GM21367 (cell line): ENCODE results near the gene GJD4.

Experiments used
- ATAC-seq: cut with Tn5 transposase; IDR thresholded peaks from one replicate; pipeline ENCODE4 v1.9.1; 2021; ENCODE audit not compliant: unreplicated experiment

Gene GJD4

DNA sequence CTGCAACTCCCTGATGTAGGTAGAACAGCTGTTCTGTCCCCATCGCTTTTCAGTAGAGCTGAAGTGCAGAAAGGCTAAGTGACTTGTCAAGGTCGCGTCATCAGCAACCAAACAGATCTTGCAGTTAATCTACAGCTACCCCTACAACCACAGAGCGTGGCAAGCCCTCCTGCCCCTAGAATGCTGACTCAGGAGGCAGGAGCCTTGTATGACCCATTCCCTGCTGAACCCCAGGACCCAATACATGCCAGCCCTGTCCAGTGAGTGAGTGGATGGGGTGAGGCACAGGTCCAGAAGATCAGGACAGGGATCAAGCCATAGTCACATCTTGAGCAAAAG is 26.6 kb upstream of the GJD4 start:
- ATAC-seq, result no peak

DNA sequence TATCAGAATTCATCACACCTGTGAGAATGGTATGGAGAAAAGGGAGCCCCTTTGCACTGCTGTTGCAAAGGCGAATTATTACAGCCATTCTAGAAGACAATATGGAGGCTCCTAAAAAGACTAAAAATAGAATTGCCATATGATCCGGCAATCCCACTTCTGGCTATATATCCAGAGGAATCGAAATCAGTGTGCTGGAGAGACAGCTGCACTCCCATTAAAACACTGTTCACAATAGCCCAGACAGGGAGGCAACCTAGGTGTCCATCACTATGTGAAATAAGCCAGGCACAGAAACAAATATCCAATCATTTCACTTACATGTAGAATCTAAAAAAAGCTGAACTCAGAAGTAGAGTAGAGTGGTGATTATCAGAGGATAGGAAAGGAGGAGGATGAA is 26.0 kb upstream of the GJD4 start:
- ATAC-seq, result no peak

DNA sequence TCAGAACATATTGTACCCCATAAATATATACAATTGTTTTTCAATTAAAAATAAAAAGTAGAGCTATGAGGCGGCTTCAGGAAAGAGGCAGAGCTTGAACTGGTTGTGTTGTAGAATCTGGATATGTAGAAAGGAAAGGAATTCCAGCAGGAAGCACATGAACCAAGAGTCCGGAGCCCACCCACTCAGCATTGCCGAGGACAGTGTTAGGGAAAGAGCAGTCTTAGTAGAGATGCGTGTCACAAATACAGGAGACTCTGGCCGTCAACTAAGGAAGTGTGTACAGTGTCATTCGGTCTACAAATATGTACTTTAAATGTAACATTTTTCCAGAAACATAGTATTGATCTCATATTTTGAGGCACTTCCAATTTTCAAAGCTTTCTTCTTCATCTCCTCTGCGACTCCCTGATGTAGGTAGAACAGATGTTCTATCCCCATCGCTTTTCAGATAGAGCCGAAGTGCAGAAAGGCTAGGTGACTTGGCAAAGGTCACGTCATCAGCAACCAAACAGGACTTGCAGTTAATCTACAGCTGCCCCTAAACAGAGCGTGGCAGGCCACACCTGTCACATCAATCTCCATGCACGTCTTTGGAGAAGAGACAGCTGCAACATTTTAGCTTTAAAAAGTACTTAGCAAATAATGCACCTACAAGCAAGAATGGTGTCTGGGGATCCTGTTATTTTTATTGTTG is 25.3 kb upstream of the GJD4 start:
- no peak for ATAC-seq

DNA sequence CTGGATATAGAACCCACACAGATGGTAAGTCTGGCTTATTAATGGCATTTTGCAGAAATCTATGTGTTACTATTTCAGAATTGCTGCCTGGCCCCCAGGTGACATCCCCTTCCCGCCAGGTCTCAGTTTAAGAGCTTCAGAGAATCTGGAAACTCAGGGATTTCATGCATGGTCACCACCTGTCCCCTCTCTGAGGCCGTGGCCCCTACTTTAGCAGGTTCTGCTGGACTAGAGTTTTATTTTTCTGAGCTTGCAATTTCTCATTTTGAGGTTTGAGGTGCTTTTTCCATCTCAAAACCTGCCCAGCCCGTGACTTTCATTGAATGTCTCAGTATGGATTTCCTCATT is 24.7 kb upstream of the GJD4 start:
- no peak for ATAC-seq

DNA sequence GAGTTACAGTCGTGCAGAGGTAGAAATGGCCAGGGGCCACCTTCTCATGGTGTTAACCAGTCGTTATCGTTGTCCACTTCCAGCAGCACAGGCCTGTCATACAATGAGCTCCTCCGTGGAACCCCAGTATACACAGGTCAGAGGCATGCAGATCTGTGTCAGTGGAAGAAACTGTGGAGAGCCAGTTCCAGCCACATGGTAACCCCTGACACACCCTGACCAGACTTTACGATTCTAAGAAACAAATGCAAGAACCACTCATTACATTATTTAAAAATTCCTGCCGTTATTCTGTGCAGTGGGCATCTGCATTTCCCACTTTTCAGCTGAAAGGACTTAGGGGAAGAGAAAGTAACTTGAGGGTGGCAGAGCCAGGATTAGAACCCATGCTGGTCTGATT is 23.5 kb upstream of the GJD4 start:
- no peak for ATAC-seq

DNA sequence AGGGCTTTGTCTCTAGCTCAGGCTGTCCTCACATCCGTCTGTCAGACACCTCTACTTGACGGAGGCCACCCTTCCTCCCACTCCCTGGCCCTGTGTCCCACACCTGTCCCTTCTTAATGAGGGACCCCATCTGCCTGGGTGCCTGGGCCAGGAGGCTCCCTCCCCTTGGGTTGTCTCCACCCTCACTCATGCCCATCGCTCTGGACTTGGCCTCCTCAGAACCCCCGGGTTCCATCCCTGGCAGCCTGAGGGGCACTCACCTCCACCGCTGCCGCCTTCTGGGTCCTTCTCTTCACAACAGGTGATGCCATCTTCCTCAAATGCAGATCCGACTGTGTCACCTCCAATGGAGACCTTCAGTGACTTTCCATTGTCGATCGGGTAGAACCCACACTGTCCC is 20.2 kb upstream of the GJD4 start:
- ATAC-seq, result no peak

DNA sequence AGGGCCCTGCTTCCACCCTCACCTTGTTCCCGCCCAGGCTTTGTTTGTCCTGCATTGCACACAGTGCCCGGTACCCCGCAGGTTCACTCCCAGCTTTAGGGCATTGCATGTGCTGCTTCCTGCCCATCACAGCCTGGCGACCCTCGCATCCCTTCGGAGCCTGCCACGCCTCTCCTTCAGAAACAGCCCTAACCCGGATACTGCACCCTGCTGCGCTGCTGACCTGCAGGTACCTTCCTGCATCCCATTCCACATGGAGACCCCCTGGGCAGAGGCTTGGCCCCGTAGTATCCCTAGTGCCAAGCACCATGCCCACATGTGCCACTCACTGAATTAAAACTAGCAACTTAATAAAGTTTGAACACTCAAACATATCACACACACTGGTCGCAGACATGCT is 19.8 kb upstream of the GJD4 start:
- no peak for ATAC-seq

DNA sequence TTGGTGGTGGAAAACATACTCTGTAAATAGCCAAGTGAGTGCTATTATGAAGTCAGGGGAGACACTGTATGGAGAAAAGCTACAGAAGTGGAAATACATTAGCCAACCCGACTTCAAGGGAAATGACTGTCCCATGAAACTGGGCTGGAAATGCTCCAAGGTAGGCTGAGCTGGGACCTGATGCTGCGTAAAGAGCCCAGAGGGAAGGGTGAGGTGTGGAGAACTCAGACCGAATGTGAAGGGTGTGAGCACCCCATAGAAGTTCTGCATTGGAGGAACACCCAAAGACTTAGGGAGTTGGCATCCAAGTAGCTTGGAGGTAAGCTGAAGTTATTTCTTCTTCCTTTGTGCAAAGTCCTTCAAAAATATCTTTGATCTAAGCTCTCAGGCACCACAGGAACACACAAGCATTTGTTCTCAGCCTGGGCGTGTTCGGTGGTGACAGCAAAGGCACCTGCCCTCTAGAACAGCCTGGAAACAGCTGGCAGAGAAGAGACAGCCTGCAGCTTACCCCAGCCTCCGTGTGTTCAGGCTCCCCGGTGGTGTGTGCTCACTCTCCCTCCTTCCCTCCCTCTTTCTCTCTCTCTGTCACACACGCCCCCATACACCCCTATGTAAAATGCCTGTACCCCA is 19.1 kb upstream of the GJD4 start:
- no peak for ATAC-seq

DNA sequence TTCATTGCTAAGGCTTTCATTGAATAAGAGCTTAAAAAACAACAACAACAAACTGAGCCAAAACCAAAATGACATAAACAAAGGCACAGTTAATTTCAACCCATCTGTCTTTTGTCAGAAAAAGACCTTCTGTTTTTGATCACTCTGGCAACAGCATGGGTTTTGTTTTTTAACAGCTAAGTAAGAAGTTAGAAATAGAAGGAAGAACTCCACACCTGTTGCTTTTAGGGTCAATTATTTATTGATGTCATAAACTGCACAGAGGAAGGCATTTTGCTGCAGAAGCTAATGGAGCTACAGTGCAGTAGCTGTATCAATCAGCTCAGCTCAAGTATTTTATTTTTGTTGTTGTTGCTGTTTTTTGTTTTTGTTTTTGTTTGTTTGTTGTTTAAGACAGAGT is 16.3 kb upstream of the GJD4 start:
- ATAC-seq, result no peak

DNA sequence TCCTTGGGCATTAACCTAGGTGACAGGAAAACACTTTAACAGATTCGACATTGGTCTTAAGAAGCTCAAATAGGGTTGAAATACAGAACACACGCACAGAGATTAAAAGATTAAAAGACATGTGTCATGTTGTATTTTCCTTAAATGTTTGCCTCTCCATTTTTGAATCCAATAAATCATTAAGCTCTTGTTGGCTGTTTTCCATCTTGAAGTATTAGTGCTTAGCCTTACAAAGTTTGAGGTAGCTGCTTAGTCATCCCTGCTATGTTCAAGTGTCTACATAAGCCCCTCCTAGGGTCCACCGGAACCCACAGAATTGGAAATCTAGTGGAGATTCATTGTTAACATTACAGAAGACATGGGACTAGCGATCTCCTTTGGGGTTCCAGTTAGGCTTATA is 12.7 kb upstream of the GJD4 start:
- ATAC-seq, result no peak

DNA sequence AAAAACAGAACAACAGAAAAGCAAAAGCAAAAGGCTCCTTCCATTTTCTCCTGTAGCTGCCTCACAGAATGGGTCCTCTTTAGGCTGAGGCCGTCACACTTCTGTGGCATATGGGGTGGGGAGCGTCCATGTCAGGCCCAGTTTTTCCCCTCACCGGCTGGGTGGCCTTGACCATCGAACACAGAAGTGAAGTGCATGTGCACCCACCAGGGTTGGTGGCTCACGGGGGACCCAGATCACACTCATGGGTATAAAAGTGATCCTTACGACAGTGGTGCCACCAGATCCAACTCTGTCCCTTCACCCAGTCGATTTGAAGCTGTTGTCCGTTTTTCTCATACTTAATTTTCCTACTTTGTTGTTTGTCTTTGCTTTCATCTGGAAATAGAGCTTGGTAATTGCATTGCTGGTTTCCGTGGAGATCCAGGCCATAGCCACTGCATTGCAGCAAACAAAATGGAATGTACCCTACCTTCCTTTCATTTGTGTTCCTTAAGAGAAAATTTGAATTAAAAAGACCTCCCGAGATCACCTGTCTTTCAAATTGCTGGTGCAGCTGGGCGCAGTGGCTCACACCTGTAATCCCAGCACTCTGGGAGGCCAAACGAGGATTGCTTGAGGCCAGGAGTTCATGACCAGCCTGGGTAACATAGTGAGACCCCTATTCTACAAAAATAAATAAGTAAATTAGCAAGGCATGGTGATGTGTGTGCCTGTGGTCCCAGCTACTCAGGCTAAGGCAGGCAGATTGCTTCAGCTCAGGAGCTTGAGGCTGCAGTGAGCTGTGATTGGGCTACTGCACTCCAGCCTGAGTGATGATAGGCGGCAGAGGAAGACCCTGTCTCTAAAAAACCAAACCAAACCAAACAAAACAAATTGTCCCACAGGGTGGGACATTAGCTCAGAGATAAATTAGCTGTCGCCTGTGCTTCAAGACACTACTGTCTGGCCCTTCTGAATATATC is 10.7 kb upstream of the GJD4 start:
- ATAC-seq, result no peak

DNA sequence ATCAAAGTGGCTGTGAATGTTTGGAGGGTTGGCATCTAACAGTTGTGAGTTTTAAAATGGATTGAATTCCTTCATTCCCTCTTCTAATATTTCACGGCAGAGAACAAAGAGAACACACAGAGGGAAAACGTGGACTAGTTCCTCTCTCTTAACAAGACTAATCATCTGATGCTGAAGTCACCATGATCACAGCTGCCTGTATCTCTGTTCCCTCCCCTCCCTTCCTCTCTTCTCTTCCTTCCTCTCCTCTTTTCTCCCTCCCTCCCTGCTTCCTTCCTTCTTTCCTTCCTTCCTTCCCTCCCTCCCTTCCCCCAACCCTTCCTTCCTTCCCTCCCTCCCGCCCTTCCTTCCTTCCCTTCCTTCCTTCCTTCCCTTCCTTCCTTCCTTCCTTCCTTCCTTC is 10.0 kb upstream of the GJD4 start:
- ATAC-seq, result no peak

DNA sequence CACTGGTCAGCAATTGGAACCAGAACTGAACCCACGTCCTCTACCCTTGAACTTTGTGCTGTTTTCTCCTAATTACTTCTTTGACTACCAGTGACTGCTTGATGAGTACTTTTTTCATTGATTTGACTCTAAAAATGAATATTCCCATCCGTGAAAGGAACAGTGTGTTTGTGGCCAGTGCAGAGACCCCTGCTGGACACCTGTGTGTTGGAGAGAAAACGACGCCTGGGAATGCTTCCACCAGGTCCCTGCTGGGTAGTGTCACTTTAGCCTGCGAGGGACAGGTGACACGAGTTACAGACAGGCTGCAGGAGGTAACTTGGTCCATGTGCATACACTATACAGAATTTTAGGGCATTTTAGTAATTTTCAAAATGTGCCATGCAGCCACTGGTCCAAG is 6.8 kb upstream of the GJD4 start:
- ATAC-seq, result no peak

DNA sequence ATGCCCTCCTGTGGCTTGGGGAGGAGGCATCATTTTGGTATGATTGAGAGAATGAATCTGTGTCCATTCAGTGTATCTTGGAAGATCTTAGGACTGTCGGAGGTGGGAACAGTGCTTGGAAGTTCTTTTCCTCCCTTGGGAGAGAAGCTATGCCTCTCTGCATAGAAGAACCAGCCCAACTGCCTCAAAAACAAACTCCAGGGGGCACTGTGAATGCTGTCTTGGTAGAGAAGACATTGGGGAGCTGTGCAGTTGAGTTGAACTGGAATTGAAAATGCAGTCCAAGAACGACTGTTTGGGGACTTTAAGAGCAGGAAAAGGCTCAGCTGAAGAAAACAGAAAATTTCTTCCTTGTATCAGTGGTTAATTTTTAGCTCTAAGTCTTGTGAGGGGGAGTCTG is 4.9 kb upstream of the GJD4 start:
- no peak for ATAC-seq

DNA sequence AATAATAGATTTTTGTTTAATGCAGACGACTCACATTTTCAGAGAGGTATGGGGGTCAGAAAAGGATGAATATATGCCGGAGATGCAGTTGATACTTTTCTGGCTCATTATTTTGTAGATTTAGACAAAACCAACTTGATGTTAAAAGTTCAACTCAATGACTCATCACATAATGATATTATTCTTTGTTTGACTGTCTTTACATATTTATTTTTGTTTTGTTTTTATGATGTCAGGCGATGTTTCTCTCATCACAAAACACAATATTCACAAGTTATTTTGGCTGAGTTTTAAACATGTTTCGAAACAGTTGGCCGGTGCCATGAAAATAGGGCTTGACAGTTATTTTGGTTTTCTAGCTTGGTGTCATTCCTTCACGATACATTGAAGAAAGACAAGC is 1.3 kb downstream of the GJD4 start:
- no peak for ATAC-seq

DNA sequence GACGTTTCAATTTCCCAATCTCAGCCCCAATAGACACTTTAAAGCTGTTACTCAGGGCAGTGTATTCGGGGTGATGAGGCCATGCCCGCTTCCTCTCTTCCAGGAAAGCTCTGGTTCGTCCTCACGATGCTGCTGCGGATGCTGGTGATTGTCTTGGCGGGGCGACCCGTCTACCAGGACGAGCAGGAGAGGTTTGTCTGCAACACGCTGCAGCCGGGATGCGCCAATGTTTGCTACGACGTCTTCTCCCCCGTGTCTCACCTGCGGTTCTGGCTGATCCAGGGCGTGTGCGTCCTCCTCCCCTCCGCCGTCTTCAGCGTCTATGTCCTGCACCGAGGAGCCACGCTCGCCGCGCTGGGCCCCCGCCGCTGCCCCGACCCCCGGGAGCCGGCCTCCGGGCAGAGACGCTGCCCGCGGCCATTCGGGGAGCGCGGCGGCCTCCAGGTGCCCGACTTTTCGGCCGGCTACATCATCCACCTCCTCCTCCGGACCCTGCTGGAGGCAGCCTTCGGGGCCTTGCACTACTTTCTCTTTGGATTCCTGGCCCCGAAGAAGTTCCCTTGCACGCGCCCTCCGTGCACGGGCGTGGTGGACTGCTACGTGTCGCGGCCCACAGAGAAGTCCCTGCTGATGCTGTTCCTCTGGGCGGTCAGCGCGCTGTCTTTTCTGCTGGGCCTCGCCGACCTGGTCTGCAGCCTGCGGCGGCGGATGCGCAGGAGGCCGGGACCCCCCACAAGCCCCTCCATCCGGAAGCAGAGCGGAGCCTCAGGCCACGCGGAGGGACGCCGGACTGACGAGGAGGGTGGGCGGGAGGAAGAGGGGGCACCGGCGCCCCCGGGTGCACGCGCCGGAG is 2.6 kb downstream of the GJD4 start:
- ATAC-seq, result no peak

DNA sequence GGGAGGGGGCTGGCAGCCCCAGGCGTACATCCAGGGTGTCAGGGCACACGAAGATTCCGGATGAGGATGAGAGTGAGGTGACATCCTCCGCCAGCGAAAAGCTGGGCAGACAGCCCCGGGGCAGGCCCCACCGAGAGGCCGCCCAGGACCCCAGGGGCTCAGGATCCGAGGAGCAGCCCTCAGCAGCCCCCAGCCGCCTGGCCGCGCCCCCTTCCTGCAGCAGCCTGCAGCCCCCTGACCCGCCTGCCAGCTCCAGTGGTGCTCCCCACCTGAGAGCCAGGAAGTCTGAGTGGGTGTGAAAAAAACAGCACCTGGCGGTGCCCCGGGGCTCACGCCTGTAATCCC is 3.2 kb downstream of the GJD4 start:
- no peak for ATAC-seq

DNA sequence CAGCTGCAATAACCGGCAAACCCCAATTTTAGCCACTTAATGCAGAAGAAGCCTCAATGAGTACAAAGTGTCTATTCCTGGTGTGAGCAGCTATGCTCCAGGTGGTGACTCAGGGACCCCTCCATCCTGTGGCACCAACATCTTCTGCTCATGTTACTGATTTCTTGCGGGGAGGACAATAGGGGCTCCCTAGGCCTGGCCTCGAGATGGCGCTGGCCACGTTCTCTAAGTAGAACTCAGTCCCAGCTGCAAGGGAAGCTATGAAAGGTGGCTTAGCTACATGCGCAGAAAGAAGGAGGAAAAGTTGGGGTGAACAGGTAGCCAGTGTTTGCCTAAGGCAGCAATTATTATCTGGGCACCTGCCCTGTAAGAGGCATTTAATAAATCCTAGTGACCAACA is 6.6 kb downstream of the GJD4 start:
- ATAC-seq, result no peak

DNA sequence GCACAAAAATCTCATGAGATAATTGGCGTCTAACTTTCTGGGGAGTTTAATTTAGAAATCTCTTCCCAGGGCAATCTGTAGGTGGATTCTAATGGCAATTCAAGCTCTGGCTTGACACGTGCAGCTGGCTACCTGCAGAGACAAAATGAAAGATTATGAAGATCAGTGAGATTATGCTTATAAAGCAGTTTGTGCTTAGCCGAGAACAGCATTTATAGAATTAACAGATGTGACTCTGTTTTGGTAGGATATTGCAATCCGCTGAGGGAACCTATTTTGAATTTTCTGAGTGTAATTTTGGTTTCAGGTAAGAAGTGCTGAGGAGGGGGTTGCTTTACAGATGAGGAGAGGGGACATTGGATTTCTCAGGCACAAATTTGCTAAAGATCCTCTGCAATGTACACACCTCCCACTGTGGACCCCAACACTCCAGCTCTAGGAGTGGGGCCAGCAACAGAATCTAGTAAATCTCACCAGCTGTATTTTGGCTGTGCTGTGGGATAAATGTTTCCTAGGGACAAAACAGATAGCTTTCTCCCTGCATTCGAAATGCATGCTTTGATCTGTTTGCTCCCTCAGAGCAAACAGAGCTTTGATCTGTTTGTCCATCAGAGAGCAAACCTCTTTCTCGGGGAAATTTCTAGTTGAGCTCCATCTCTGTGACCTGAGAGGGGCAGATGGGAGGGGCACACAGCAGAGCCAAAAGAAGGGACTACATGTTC is 7.4 kb downstream of the GJD4 start:
- ATAC-seq, result no peak

DNA sequence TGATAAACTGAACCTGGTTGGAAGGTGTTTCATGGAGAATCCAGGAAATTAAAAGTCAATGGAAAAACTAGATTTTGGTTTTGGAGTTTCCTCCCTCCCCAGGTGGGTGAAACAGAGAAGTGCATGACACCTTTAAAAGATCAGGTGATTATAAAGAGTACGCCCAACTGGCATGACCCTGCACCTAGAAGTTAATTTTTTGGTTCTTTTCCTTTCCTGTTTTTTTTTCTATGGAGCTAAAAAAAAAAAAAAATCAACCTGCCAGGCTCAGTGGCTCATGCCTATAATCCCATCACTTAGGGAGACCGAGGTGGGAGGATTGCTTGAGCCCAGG is 7.9 kb downstream of the GJD4 start:
- no peak for ATAC-seq
